A549 (cell line): ENCODE results near the gene ATP8A2. TPM values are rescaled to one million over a fixed set of nuclear protein-coding genes. Genes with fewer than 3 reads are reported as not detected.

Experiments used
- ATAC-seq, 2 experiments: fragments of 200-7000 bp in 1 of 2; fragments of >200 bp in 1 of 2; cut with Nextera tagmentation in 1 of 2; cut with Tn5 transposase in 1 of 2; 3 replicates each; pipeline versions ENCODE4 v1.8.0 to v1.9.1; 2018 to 2020; ENCODE audit warnings: mild to moderate bottlenecking in 1 of 2, moderate library complexity in 1 of 2
- CTCF ChIA-PET: fragments of 300-600 bp; sonication (Branson Sonifier 250); formaldehyde crosslinking; extraction: SDS; loops from one replicate; lab custom pipeline; 2021; ENCODE audit warnings: antibody characterized with exemption, inconsistent platforms; lab: Yijun Ruan, JAX
- POLR2A ChIA-PET: fragments of 350-600 bp; formaldehyde crosslinking; extraction: SDS; loops from one replicate; lab custom pipeline; 2021; ENCODE audit warnings: antibody characterized with exemption, inconsistent platforms; lab: Yijun Ruan, JAX
- DNase-seq, 2 experiments: peaks; one replicate each; pipeline versions ENCODE4 v3.0.0 to v3.0.0-alpha.2; 2011 to 2016; ENCODE audit warnings: low read depth in 1 of 2, low spot score in 1 of 2
- FAIRE-seq: peaks from 2 replicates; lab custom pipeline; 2011; peaks lifted over from hg19 to GRCh38; lab: Jason Lieb, UNC
- H3K27ac ChIP-seq, 2 experiments: fragments of >200 bp; sonication (Bioruptor Twin); formaldehyde crosslinking; 3 replicates each; pipeline ENCODE4 v1.5.1; 2016 to 2017
- H3K4me1 ChIP-seq: fragments of >200 bp; sonication (Bioruptor Twin); formaldehyde crosslinking; 3 replicates; pipeline ENCODE4 v1.6.1; 2016
- H3K4me2 ChIP-seq: fragments of >200 bp; sonication (Bioruptor Twin); formaldehyde crosslinking; 3 replicates; pipeline ENCODE4 v1.6.1; 2016
- H3K4me3 ChIP-seq: fragments of >200 bp; sonication (Bioruptor Twin); formaldehyde crosslinking; 3 replicates; pipeline ENCODE4 v1.5.1; 2016
- H3K9me3 ChIP-seq: fragments of >200 bp; sonication (Bioruptor Twin); formaldehyde crosslinking; 3 replicates; pipeline ENCODE4 v1.6.1; 2016
- ATOH8 ChIP-seq: fragments of 250-450 bp; sonication (Bioruptor Pico); IDR thresholded peaks from 2 replicates; pipeline ENCODE4 v1.5.0; 2020; ENCODE audit warnings: low read depth, mild to moderate bottlenecking, moderate library complexity
- CBX8 ChIP-seq: fragments of 200-600 bp; sonication (generic); IDR thresholded peaks from 2 replicates; pipeline ENCODE4 v1.6.1; 2016
- CEBPB ChIP-seq, 2 experiments: fragments of >200 bp in 1 of 2; sonication (Bioruptor Twin) in 1 of 2; formaldehyde crosslinking in 1 of 2; IDR thresholded peaks; 2 replicates each; pipeline ENCODE4 v1.6.1; 2012 to 2016
- CHD2 ChIP-seq: fragments of 150-350 bp; IDR thresholded peaks from 2 replicates; pipeline ENCODE4 v1.6.1; 2014; ENCODE audit warnings: low read length; ENCODE audit not compliant: partially characterized antibody
- ESRRA ChIP-seq: fragments of 150-350 bp; IDR thresholded peaks from 2 replicates; pipeline ENCODE4 v1.6.1; 2014; ENCODE audit warnings: mild to moderate bottlenecking, low read length, borderline replicate concordance
- FOSB ChIP-seq: fragments of 250-450 bp; sonication (Bioruptor Pico); IDR thresholded peaks from 2 replicates; pipeline ENCODE4 v1.5.0; 2020; ENCODE audit warnings: mild to moderate bottlenecking, moderate library complexity
- FOXS1 ChIP-seq: fragments of 250-450 bp; sonication (Bioruptor Pico); IDR thresholded peaks from 2 replicates; pipeline ENCODE4 v1.5.0; 2020; ENCODE audit warnings: mild to moderate bottlenecking, moderate library complexity
- JUN ChIP-seq, 2 experiments: fragments of >200 bp; sonication (Bioruptor Twin); formaldehyde crosslinking; IDR thresholded peaks; 2 replicates in 1 of 2; 3 replicates in 1 of 2; pipeline ENCODE4 v1.6.1; 2016 to 2017
- MAX ChIP-seq: IDR thresholded peaks from 2 replicates; pipeline ENCODE4 v1.6.1; 2012
- MAZ ChIP-seq: fragments of 150-350 bp; IDR thresholded peaks from 2 replicates; pipeline ENCODE4 v1.6.1; 2014; ENCODE audit warnings: antibody characterized with exemption, low read depth, low read length, borderline replicate concordance
- NPAS2 ChIP-seq: fragments of 250-450 bp; sonication (Bioruptor Pico); IDR thresholded peaks from 2 replicates; pipeline ENCODE4 v1.8.0; 2022; ENCODE audit warnings: mild to moderate bottlenecking, moderate library complexity, borderline replicate concordance
- NR3C1 ChIP-seq: fragments of >200 bp; sonication (Bioruptor Twin); formaldehyde crosslinking; IDR thresholded peaks from 3 replicates; pipeline ENCODE4 v1.6.1; 2017
- PHF8 ChIP-seq: fragments of 200-600 bp; sonication (generic); IDR thresholded peaks from 2 replicates; pipeline ENCODE4 v1.6.1; 2016; ENCODE audit warnings: low read depth, mild to moderate bottlenecking, antibody characterized with exemption, moderate library complexity, borderline replicate concordance
- POLR2A ChIP-seq: IDR thresholded peaks from 2 replicates; pipeline ENCODE4 v1.6.1; 2012; ENCODE audit warnings: mild to moderate bottlenecking, low read length
- RARB ChIP-seq: fragments of 250-450 bp; sonication (Bioruptor Pico); IDR thresholded peaks from 2 replicates; pipeline ENCODE4 v1.8.0; 2021; ENCODE audit warnings: mild to moderate bottlenecking, moderate library complexity
- REST ChIP-seq: fragments of 200-600 bp; sonication (generic); IDR thresholded peaks from 2 replicates; pipeline ENCODE4 v1.6.1; 2016; ENCODE audit warnings: antibody characterized with exemption, mild to moderate bottlenecking, moderate library complexity
- TFCP2L1 ChIP-seq: fragments of 250-450 bp; sonication (Bioruptor Pico); IDR thresholded peaks from 2 replicates; pipeline ENCODE4 v1.5.0; 2021; ENCODE audit warnings: mild to moderate bottlenecking
- TP53 ChIP-seq: fragments of 250-450 bp; sonication (Bioruptor Pico); IDR thresholded peaks from 2 replicates; pipeline ENCODE4 v1.5.0; 2021; ENCODE audit warnings: mild to moderate bottlenecking, moderate library complexity
- ZFP36 ChIP-seq: fragments of 450-650 bp; IDR thresholded peaks from 2 replicates; pipeline ENCODE4 v1.6.1; 2014; ENCODE audit warnings: borderline replicate concordance; ENCODE audit not compliant: partially characterized antibody
- ZNF302 ChIP-seq: fragments of 250-450 bp; sonication (Bioruptor Pico); IDR thresholded peaks from 2 replicates; pipeline ENCODE4 v1.9.0; 2021; ENCODE audit warnings: inconsistent platforms, mild to moderate bottlenecking, moderate library complexity
- ZSCAN20 ChIP-seq: fragments of 250-450 bp; sonication (Bioruptor Pico); IDR thresholded peaks from 2 replicates; pipeline ENCODE4 v1.8.0; 2022; ENCODE audit warnings: mild to moderate bottlenecking, moderate library complexity
- WGBS: methylation state at CpG from one replicate; pipeline ENCODE4 v1.1.6; 2017; ENCODE audit errors: missing lambda C conversion rate; 5-methylcytosine and 5-hydroxymethylcytosine counted together
- polyA plus RNA-seq, 4 experiments: library from polyadenylated mRNA; depleted of rRNA in 3 of 4; stranded (reverse); fragments of >200 nt; fragmentation: RNase III in 1 of 4; extraction: RNeasy Plus Mini Kit Qiagen cat#74134 plus additional on column Dnase treatment in 1 of 4; gene quantifications; 2 replicates in 3 of 4; 3 replicates in 1 of 4; pipeline ENCODE4 v1.2.3, GENCODE V29; 2011 to 2017

The ATP8A2 gene
- polyA plus RNA-seq, 2 of the 4 experiments (the other 2 are of a cell fraction) = 0.03 TPM; not detected in 1

- POLR2A ChIA-PET = no interaction called here
- ATAC-seq = no peak
- 83% methylated on average over 2 of the region's 4 CpGs for WGBS
- Histone ChIP-seq H3K9me3 (no peaks in the 10 kb centered on the region), H3K4me3 (no peak overlapping the region)
- TF ChIP-seq ZSCAN20 (CRISPR knock-in tag) (no peak), ZFP36 (no peak), NR3C1 (no peak), POLR2A (no peak), CEBPB (IDR thresholded peaks at IDR 0.05) (no peak), ZNF302 (CRISPR knock-in tag) (no peak), REST (no peak), TFCP2L1 (CRISPR knock-in tag) (no peak), FOSB (CRISPR knock-in tag) (no peak), CBX8 (no peak), NPAS2 (CRISPR knock-in tag) (no peak), CHD2 (no peak), MAX (no peak), PHF8 (no peak), FOXS1 (CRISPR knock-in tag) (no peak)
- TF ChIP-seq, all 56 proteins: peak for 0
- no peak overlapping the region for H3K27ac ChIP-seq
- no peak overlapping the region for H3K4me2 ChIP-seq
- DNase-seq (no peak), FAIRE-seq (no peak)
- CTCF ChIA-PET = no interaction called here
- no peaks in the 10 kb centered on the region for H3K4me1 ChIP-seq
Measured at GRCh38 chr13:26025771-26026170, 654.0 kb downstream of the ATP8A2 start.

GRCh38 chr13:26026211-26026610, 654.4 kb downstream of the ATP8A2 start:
- no peak for FAIRE-seq
- ATAC-seq = no peak
- H3K4me1 ChIP-seq = no peaks in the 10 kb centered on the region
- no peak overlapping the region for H3K4me3 ChIP-seq
- ChIA-PET CTCF (no interaction called here), POLR2A (no interaction called here)
- 35% methylated on average over 4 of the region's 4 CpGs for WGBS
- TF ChIP-seq ATOH8 (CRISPR knock-in tag) (no peak), ESRRA (no peak), RARB (CRISPR knock-in tag) (no peak), MAZ (no peak), TP53 (no peak), REST (no peak), JUN (IDR thresholded peaks at IDR 0.05) (no peak)
- DNase-seq = no peak
- H3K9me3 ChIP-seq = no peaks in the 10 kb centered on the region
- H3K27ac ChIP-seq = no peak overlapping the region
- H3K4me2 ChIP-seq = no peak overlapping the region
